Right forelimb (tissue), 1 donor: ENCODE results near the gene BUB3.
A peak's percentile ranks its signal among the peaks of the same experiment; 100 is the strongest.
"Not testable (repeated sequence)": the region's sequence is repeated elsewhere in the genome, so short reads cannot be mapped to it uniquely, and the experiment has no call there.

Source experiments
- DNase-seq: peaks from one replicate; pipeline ENCODE4 v3.0.0-alpha.2; 2018

Gene BUB3

DNA sequence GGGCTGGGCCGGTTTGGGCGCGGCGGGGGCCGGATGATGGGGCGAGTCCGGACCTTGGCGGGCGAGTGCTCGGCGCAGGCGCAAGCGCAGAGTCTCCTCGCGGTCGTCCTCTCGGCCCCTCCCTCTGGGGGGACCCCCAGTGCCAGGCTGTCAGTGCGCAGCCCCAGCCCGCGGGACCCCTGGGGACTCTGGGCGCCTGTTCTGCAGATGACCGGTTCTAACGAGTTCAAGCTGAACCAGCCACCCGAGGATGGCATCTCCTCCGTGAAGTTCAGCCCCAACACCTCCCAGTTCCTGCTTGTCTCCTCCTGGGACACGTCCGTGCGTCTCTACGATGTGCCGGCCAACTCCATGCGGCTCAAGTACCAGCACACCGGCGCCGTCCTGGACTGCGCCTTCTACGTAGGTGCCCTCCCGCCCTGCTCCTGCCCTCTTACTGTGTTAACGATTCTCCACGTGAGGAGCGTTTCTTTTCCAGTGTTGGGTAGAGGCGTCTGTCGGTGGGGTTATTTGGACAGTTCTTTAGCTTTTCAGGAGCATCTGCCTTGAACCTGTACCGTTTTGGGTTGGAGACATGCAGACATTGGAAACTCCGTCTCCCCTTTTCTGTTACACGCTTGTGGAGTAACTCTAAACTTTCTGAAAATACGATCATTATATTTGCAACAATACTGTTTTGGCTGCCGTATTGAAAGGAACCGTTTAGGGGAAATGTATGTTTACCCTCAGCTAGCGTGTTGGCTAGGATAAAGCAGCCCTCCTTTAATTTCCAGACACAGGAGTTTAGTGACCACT is 706 bp downstream of the BUB3 start:
- DNase-seq, result peak; percentile 70

DNA sequence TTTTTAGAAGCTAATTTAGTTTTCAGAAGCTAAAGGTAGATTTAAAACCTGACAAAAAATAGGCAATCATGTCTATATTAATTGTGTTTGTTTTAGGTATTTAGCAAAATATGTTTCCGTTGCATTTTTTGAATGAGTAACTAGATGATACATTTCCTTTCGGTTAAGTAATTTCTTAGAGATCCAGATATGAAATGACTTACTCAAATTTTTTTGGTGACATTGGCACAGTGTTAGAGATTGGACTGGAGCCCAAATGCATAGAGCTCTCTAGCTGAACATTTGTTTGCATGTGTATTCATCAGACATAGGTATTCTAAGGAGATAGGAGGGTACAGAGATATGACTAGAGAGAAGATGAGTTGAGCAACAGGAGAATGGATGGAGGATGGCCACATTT is 1.9 kb downstream of the BUB3 start:
- DNase-seq, result no peak

DNA sequence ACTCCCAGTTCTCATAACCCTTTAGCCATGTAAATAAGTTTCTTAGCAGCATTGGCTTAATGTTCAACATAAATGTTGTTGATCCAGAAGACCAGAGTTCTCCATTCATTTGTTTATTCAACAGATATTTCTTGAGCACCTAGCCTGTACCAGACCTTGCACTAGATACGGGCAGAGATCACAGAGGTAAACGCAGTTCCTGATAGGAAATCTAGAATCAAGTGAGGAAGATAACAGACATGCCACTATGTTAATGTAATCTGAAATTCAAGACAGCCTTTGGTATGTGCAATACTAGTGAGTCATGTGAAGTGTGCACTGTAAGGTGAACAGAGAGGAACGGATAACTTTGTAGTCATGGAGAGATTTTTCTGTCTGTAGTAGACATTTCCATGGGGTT is 3.0 kb downstream of the BUB3 start:
- no peak for DNase-seq

DNA sequence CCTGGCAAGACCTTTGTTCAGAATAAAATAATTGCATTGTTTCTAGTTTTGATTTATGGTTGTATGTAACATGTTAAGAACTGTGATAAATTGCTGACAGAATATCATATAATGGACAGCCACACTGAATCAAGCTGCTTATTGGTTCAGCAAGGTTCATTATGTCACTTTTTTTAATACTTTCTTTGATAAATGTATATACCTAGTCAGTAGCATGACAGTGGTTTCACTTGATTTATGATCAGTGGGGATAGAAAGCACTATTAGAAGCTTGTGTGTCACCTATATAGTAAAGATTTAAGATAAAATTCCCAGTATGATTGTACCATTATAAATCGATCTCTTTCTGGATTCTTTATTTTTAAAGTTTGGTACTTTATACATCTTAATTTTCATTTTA is 4.5 kb downstream of the BUB3 start:
- no peak for DNase-seq

DNA sequence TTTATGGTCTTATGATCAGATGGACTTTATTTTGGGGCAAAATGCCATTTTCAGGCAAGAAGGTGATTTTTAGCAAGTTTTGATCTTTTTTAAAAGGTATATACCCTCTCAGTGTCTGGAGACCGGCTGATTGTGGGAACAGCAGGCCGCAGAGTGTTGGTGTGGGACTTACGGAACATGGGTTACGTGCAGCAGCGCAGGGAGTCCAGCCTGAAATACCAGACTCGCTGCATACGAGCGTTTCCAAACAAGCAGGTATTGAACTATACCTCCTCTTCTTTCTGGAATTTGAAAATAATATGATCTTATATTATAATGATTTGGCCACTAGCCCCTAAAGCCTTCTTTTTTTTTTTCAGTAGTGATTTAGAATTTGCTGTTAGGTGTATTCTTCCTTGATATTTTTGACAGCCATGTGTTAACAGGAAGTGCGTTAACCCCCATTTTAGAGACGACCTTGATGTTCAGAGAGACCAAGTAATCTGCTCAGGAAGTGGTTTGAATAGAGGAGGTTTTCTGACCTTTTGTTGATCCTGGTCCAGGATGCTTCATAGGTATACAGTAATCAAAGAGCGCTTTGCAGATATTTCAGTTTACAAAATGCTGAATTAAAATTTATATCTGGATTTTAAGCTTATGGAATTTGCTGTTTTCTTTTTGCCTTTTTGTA is 6.2 kb downstream of the BUB3 start:
- no peak for DNase-seq

DNA sequence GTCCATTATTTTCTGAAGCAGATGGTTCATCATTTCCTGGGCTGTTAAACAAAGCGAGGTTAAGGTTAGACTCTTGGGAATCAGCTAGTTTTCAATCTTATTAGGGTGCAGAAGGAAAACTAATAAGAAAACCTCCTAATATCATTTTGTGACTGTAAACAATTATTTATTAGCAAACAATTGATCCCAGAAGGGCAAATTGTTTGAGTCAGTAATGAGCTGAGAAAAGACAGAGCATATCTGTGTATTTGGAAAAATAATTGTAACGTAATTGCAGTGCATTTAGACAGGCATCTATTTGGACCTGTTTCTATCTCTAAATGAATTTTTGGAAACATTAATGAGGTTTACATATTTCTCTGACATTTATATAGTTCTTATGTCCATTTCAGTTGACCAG is 10.1 kb downstream of the BUB3 start:
- DNase-seq, result no peak

DNA sequence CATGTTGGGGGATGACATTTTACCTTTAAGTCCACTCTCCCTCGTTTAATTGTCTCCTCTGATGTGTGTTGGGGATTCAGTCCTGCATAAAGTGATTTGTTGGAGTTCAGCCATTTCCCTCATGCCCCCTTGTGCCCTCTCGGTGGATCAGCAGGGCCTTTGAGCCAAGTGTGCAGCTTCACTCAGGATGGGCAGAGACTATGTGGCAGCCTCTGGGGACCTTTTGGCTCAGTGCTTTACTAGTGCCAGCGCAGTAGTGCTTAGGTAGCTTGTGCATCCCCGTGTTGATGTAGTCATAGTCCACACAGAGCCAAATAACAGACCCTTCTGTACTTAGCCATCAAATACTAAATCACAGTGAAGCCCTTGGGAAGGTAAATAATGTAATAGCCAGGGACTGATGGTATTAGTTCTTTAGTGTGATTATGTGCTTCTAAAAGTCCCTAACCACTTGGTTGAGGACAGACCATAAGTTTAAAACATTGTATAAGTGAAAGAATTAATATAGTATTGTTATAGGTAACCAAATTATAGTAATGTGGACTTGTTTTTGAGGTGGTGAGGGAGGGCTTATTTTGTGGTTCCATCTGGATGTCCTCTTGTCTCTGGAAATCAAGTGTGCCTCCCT is 11.4 kb downstream of the BUB3 start:
- DNase-seq, result no peak

DNA sequence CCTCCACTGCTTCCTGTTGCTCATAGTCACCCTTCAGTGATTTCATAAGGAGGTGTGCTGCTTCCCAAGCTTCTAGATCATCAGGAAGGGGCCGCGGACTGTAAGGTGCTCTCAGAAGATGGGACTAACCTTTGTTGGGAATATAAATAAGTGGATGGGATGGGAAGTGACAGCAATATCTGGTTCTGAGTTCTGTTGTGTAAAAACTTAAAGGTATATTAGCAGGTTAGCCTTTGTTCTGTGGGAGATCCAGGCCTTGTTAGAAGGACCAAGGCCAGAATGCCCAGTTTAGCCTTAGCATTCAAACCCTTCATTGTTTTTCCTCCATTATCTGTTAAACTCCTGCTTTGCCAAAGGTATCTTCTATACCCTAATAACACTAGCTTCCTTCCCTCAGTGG is 12.4 kb downstream of the BUB3 start:
- no peak for DNase-seq

DNA sequence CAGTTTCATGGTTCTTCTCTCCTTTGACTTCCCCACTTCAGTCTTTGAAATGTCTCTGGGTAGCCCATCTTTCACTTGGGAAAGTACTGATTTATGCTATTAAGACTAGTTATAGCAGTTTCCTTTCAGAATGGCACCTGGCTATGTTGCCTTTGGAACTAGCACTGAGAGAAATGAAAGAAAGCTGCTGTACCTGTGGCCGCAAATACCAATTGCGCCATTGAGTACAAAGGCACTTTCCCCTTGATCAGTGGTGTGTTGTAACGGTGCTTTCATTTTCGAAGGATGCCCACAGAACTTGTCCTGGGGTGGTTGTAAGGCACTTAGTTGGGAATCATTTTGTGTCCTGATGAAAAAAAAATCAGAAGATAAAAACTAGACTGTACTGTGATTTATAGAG is 16.8 kb downstream of the BUB3 start:
- no peak for DNase-seq

DNA sequence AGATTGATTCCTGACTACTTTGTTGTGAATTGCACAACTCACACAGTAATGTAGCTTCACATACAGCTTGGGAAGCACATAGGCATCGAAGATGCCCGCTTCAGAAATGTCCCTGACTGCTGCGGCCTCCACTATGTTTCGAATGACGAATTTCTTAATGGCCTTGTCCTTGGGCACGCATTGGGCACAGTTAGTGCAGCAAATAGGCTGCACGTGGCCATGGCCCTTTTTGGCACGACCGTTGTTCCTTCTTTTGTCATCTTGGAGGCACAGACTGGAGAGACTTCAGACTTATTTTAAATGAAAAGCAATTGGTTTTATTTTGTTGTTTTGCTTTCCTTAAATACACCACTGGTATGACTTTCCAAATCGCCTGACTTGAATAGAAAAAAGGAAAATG is 17.4 kb downstream of the BUB3 start:
- not testable (repeated sequence) for DNase-seq

DNA sequence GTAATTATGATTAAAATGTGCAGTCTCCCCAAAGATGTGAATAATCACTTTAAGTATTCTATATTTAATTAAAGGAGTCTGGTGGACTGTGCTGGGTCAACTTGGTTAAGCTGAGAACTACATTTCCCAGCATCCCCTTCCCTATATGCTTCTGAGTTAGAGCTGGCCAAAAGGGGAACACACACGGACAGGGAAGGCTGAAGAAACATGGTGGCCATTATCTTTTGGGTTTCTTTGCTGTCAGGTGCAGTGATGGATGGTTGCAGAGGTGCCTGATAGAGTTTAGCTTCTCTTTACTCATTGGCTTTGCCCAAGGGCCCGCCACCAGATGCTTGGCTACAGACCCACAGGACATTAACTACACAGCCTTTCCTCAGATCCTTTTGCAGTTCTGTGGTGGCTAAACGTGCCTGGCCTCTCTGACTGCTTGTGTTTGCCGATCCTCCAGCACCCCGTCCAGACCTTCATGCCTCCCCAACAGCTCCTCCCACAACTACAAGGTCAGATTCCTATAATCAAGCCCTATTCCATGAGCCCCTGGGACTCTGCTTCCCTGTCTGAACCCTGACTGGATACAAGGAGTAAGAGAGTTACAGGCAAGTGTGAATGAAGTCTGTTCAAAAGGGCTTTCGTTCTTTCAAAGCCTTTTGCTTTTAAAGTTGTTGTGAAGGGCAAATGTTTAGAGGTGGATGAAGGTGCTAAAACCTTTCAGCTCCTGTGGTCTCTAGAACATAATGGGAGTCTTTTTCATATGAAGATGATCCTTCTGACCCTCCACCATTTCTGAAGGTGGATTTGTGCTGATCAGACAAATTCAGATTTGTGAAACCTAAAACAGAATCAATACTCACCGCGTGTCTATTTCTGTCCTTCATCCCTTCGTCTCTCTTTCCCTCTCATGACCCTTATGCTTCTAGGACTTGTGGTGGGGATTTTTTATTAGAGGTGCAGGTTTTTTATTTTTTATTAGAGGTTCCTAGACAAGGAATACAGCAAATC is 21.5 kb downstream of the BUB3 start:
- no peak for DNase-seq

DNA sequence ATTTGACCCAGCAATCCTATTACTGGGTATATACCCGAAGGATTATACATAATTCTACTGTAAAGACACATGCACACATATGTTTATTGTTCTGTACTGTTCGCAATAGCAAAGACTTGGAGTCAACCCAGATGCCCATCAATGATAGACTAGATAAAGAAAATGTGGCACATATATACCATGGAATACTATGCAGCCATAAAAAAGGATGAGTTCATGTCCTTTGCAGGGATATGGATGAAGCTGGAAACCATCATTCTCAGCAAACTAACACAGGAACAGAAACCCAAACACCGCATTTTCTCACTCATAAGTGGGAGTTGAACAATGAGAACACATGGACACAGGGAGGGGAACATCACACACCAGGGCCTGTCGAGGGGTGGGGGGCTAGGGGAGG is 24.2 kb downstream of the BUB3 start:
- not testable (repeated sequence) for DNase-seq

DNA sequence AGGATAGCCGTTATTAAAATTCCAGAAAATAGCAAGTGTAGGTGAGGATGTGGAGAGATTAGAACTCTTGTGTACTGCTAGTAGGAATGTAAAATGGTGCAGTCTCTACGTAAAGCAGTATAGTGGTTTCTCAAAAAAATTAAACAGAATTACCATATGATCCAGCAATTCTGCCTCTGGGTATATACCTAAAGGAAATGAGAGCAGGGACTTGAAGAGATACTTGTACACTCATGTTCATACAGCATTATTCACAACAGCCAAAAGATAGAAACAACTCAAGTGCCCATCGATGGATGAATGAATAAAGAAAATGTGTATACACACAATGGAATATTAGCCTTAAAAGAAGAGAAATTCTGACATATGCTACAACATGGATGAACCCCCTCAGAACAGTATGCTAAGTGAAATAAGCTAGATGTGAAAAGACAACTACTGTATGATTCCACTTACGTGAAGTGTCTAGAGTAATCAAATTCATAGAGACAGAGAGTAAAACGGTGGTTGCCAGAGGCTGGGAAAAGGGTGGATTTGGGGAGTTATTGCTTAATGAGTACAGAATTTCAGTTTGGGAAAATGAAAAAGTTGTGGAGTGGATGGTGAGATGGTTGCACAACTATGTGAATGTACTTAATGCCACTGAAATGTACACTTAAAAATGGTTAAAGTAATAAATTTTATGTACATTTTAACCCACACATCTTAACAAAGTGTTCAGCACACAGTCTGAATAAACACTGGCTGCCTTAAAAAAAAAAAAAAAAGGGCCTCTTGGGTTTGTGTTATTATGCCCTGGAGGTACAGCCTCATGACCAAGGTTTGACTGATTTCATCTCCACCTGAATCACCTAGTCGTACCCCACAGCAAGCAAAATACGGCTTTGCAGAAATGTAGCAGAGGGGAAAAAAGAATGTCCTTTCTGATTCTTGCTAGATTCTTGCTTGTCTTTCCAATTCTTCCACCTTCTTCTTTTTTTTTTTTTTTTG is 26.2 kb downstream of the BUB3 start:
- no peak for DNase-seq

DNA sequence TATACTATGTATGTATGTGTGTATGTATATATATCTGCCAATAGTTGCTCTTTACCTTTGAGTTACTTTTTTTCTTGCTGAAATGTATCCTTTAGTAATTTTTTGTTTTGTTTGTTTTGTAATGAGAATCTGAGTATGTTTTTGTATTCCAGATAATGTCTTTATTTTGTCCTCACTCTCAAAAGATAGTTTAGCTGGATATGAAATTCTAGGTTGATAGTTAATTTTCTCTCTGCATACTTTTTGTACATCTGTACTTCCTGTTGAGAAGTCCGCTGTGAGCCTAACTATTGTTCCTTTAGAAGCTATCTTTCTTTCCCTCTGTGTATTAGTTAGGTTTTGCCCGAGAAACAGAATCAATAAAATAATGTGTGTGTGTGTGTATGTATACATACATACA is 29.5 kb downstream of the BUB3 start:
- DNase-seq, result no peak

DNA sequence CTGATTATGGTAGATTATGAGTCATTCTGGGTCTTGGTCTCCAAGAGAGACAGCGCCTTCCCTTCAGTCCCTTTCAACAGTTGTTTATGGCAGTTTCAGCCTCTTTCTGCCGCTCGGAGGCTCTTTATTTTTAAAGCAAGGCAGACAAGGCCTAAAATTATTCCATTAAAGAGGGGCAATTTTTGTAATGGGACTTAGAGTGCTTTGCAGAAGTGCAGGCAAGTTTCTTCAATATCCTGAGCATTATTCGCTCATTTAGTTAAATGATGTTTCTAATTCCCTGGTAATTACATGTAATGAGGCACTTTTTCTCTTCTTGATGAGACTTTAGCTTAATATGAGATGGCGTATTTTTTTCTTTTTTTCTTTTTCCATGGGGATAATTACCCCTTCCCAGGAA is 33.6 kb downstream of the BUB3 start:
- no peak for DNase-seq

DNA sequence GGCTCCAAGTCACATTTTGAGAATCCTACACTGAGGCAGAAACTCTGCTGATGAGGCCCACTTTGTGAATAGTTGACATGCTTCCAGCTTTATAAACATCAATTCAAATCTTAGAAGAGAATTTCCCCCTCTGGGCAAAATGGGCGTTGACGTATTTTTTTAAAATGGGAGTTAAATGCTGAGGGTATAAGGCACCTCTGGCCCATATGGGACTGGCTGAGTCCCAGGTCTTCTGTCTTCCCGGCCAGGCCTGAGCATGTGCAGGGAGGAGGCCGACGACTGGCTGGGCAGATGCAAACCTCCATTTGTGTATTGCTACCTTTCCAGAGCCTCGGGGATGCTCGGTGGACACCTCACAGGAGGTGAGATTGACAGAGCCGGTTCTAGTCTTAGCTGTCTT is 37.7 kb downstream of the BUB3 start:
- DNase-seq, result no peak

DNA sequence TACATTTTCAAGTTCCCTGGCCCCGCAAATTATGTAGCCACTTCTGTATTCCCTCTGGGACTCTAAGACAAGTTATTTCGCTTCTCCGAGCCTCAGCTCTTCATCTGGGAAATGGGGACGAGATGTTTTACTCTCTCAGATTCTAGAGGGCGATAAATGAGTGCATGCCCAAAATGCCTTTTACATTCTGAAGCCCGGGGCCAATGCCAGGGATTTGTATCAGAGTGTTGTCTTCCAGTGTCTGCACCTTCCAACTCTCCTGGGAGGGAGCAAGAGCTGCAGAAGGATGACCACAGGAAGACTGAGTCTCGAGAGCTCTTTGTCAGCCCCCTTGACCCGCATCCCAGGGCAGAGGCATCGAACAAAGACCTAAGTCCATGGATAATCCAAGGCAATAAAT is 39.9 kb downstream of the BUB3 start:
- DNase-seq, result no peak

DNA sequence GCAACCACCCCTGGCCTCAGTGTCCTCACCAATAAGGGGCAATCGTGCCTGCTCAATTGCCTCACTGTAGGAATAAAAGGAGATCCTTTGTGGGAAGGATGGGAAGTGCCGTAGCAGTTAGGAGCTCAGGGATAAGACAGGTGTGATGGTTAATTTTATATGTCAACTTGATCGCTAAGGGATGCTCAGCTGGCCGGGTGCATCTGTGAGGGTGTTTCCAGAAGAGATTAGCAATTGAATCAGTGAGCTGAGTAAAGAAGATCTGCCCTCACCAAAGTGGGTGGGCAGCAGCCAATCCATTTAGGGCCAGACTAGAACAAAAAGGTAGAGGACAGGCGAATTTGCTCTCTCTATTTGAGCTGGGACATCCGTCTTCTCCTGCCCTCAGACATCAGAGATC is 46.3 kb downstream of the BUB3 start:
- DNase-seq, result no peak

DNA sequence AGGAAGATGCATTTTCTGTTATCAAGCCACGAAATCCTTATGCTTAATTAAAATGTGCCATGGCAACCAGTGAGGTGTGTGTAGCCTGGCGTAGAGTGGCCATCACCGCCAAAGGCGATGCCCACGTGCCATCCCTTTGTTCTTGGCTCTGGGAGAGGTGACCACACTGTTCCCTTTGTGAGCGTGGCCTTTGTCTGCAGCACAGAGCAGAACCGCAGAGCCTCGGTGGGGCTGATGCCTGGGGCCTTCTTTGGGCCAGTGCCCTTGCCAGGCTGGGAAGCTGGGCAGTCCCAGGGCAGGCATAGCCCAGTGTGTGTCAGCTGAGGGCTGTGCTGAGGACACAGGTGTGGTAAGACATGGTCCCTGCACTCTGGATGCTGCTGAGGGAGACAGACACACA is 48.3 kb downstream of the BUB3 start:
- no peak for DNase-seq

DNA sequence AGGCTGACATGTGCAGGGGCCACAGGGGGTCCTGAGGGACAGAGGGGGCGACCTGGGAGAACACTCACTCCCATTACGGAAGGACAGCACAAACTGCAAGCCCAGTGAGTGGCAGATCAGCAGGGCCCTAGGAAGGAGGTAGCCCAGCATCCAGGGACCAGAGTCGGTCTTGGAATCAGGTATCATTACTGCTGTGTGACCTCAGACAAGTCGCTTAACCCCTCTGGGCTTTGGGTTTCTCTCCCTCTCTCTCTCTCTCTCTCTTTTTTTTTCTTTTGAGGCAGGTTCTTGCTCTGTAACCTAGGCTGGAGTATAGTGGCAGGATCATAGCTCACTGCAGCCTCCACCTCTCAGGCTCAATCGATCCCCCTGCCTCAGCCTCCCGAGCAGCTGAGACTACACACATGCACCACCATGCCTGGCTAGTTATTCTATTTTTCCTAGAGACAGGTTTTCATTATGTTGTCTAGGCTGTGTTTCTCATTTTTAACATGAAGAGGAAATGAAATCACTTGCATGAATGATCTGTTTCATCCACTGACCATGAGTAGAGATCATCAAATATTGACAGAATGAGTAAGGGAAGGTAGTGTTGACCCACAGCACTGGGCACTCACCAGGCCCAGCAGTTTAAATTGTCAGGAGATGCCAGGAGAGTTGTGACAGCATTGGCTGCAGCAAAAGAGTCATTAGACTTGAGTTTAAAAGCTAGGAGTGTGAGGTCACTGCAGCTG is 49.4 kb downstream of the BUB3 start:
- no peak for DNase-seq

DNA sequence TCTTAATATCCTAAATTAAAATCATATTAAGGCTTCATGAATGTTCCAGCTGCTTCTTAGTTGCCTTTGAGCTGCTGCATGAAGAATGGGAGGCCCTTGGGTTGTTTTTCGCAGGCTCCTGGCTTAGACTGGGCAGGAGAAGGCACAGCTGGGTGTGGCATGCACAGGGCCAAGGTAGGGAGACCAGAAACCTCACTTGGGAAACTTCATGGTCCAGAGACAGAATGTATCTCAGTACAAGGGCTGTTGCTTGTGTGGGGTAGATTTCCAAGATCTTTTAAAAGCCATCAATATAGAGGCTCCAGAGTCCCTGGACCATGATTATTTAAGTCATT is 49.9 kb downstream of the BUB3 start:
- no peak for DNase-seq
